Measurements from ENCODE around the gene RRAS. TPM values are rescaled to one million over a fixed set of nuclear protein-coding genes. Genes with fewer than 3 reads are reported as not detected.

Gene RRAS
- total RNA-seq, 4 donors from 2014 or later, result 134 to 205 (median 187) TPM

GRCh38 chr19:49591731-49592485 lies 48.0 kb downstream of the RRAS start:
- no peak for DNase-seq (ENCODE audit: extremely low spot score)
- intact Hi-C loops (cut with DNase I), result loop anchor here (2.0 to 5.0 kb wide), 2 partner anchors 47 to 85 kb away; partner anchors contain the start of gene PRMT1
- Histone ChIP-seq H3K9me3 (no peaks in the 10 kb centered on the region), H3K27me3 (no peaks in the 10 kb centered on the region), H3K4me3 (peak overlapping the region; percentile 85 to 96 (median 92)), H3K4me1 (peaks cover 22 to 48% (median 44%) of the 10 kb centered on the region in 4 donors), H3K36me3 (peaks cover 26 to 30% (median 29%) of the 10 kb centered on the region in 4 donors), H3K27ac (replicated peaks in 1 of 4) (peak overlapping the region; percentile 84 to 96 (median 94))
- TF ChIP-seq EP300 (IDR thresholded peaks at IDR 0.05) (no peak), POLR2A (IDR thresholded peaks at IDR 0.05; ENCODE audit: low read depth) (no peak), POLR2AphosphoS5 (IDR thresholded peaks at IDR 0.05) (no peak)
- TF ChIP-seq, protein P1, sequence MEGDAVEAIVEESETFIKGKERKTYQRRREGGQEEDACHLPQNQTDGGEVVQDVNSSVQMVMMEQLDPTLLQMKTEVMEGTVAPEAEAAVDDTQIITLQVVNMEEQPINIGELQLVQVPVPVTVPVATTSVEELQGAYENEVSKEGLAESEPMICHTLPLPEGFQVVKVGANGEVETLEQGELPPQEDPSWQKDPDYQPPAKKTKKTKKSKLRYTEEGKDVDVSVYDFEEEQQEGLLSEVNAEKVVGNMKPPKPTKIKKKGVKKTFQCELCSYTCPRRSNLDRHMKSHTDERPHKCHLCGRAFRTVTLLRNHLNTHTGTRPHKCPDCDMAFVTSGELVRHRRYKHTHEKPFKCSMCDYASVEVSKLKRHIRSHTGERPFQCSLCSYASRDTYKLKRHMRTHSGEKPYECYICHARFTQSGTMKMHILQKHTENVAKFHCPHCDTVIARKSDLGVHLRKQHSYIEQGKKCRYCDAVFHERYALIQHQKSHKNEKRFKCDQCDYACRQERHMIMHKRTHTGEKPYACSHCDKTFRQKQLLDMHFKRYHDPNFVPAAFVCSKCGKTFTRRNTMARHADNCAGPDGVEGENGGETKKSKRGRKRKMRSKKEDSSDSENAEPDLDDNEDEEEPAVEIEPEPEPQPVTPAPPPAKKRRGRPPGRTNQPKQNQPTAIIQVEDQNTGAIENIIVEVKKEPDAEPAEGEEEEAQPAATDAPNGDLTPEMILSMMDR (IDR thresholded peaks at IDR 0.05), result no peak
- 2% methylated on average over 21 of the region's 51 CpGs for whole genome bisulfite sequencing

DNA sequence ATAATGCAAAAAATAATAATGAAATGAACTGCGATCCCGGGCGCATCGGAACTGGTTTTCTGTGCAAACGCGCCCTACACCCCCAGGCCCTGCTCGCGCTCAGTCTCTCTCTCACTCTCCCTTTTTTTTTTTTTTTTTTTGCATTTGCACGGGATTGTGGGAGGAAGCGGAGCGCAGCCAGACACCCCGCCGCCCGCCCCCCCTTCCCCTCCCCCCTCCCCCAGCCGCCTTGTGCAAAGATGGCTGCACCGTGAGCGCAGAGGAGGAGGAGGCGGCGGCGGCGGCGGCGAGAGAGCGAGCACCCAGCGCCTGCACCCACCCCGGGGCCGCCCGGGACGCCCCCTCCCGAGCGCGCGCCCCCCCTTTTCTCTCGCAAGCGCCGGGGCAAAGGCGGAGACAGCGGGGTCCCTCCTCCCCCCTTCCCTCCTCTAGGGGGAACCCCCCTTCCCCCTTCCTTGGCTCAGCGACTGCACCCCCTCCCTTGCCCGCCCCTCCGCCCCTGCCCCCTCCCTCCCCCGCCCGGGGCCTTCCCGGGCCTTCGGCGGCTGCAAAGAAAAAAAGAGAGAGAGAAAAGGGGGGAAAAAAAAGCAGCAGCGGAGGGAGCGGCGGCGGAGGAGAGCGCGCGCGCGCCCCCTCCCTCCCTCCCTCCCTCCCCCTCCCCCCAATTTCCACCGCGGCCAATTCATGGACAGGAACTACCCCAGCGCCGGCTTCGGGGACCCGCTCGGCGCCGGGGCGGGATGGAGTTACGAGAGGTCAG lies 48.8 kb downstream of the RRAS start, which contains the start of gene PRR12:
TSS of gene PRR12 (plus strand) at position 212 of the 760 bp plus-strand sequence. CDS start at position 685, 473 bp downstream.
- TF ChIP-seq POLR2AphosphoS5 (IDR thresholded peaks at IDR 0.05) (no peak), POLR2A (IDR thresholded peaks at IDR 0.05; ENCODE audit: low read depth) (no peak)
- TF ChIP-seq, protein P1 (IDR thresholded peaks at IDR 0.05), result no peak
- H3K9me3 ChIP-seq, result no peaks in the 10 kb centered on the region
- WGBS, result 0% methylated on average over 25 of the region's 66 CpGs
- peaks cover 19 to 22% (median 22%) of the 10 kb centered on the region in 4 donors for H3K36me3 ChIP-seq
- peak; percentile 94 for DNase-seq (ENCODE audit: extremely low spot score)
- no peaks in the 10 kb centered on the region for H3K27me3 ChIP-seq
- H3K4me3 ChIP-seq, result peak within 1 kb of the TSS; percentile 85 to 96 (median 92)
- H3K27ac ChIP-seq (replicated peaks in 1 of 4), result peak within 1 kb of the TSS; percentile 84 to 96 (median 94)
- peaks cover 22 to 48% (median 44%) of the 10 kb centered on the region in 4 donors for H3K4me1 ChIP-seq
- intact Hi-C loops (cut with DNase I), result loop anchor here (5.0 kb wide), 1 partner anchor 86 kb away; the partner anchor contains the start of gene PRMT1

DNA sequence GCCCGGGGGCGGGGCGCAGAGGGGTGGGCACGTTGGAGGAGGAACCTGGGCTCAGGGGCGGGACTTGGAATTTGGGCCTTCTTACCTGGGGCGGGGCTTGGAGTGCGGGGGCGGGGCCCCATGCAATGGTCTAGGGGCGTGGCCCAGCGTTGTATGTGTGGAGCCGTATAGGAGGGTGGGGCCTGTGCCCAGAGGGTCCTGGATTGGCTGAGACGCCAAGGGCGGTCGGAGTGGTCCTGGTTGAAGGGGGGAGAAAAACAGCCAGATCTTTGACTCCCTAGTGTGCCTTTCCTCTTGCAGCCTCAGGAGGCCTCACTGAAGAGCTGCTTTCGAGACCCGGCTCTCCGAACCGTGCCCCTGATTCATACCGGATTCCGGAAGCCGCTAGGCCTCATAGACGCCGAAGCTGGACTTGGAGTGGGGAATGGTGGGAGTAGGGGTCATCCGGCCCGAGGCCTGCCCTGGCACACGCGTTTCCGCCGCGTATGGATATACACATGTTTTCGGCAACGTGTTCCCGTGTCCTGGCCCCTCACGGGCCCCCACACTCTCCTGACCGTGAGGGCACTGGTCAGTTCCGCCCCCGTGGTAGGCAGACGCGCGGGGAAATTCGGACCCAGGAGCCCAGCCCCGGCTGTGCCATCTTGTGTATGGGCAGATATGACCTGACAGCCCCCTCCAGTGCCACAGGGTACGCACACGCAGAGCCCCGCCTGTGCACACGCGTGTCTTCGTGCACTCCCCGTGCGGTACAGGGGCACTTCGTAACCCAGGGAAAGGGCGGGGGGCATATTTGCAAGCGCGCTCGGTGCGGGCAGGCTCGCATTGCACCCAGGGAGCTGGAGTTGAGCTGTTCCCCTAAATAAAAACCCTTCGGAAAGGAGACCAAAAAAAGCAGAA lies 49.6 kb downstream of the RRAS start:
- WGBS, result under 1% methylated on average over 24 of the region's 58 CpGs
- intact Hi-C loops (cut with DNase I), result loop anchor here (5.0 kb wide), 1 partner anchor 87 kb away; the partner anchor contains the start of gene PRMT1

More for the DNA sequence above, 49.6 kb downstream of the RRAS start:
- Histone ChIP-seq H3K27me3 (no peaks in the 10 kb centered on the region), H3K27ac (replicated peaks in 1 of 4) (peak overlapping the region; percentile 84 to 96 (median 94)), H3K4me1 (peaks cover 22 to 44% (median 40%) of the 10 kb centered on the region in 4 donors), H3K4me3 (peak overlapping the region; percentile 85 to 96 (median 92)), H3K36me3 (peaks cover 12 to 14% (median 13%) of the 10 kb centered on the region in 4 donors), H3K9me3 (no peaks in the 10 kb centered on the region)
- peak; percentile 99 for DNase-seq (ENCODE audit: extremely low spot score)
- TF ChIP-seq, protein P1 (IDR thresholded peaks at IDR 0.05), result peak in 1 of 3 experiments; percentile 16
- TF ChIP-seq POLR2AphosphoS5 (IDR thresholded peaks at IDR 0.05), result peak; percentile 72 to 88
- no peak for TF ChIP-seq POLR2A (IDR thresholded peaks at IDR 0.05; ENCODE audit: low read depth)
